K562 (cell line): ENCODE results near the gene KCP. TPM values are rescaled to one million over a fixed set of nuclear protein-coding genes. Genes with fewer than 3 reads are reported as not detected.

ENCODE experiments used
- ATAC-seq: fragments of 200-7000 bp; cut with Tn5 transposase; 3 replicates; pipeline ENCODE4 v1.9.1; 2020; ENCODE audit warnings: moderate library complexity
- BruUV-seq: library from RNA; stranded (reverse); fragments of 400-500 nt; replicated peaks from 2 replicates; lab custom pipeline; 2021; lab: Mats Ljungman, UMichigan
- CTCF ChIA-PET: fragments of 300-600 bp; formaldehyde crosslinking; extraction: SDS; loops from one replicate; lab custom pipeline; 2021; ENCODE audit warnings: low intra/inter-chr PET ratio; lab: Yijun Ruan, JAX
- POLR2A ChIA-PET: fragments of 300-600, 350-650 bp; sonication (Branson Sonifier 250); formaldehyde crosslinking; extraction: SDS; loops from one replicate; lab custom pipeline; 2021; ENCODE audit warnings: antibody characterized with exemption, inconsistent platforms; lab: Yijun Ruan, JAX
- DNase-seq, 4 experiments: peaks; one replicate each; pipeline versions ENCODE4 v3.0.0 to v3.0.0-alpha.2; 2011 to 2018; ENCODE audit warnings: low spot score in 3 of 4, mixed read lengths in 3 of 4; ENCODE audit errors: extremely low read depth in 1 of 4
- FAIRE-seq: peaks from 2 replicates; lab custom pipeline; 2011; peaks lifted over from hg19 to GRCh38; lab: Jason Lieb, UNC
- H2AFZ ChIP-seq: 2 replicates; pipeline ENCODE4 v1.6.0; 2011; ENCODE audit warnings: low read depth, low read length, control low read depth, inconsistent platforms
- H3K27ac ChIP-seq: fragments of 200-600 bp; 3 replicates; pipeline ENCODE4 v1.8.0; 2011; ENCODE audit warnings: low read depth, mild to moderate bottlenecking, control low read depth, inconsistent platforms, low read length, moderate library complexity, mixed read lengths; ENCODE audit errors: extremely low read depth
- H3K27me3 ChIP-seq, 2 experiments: fragments of 300-600 bp in 1 of 2; 2 replicates in 1 of 2; 3 replicates in 1 of 2; pipeline versions ENCODE4 v1.6.0 to v1.8.0; 2011; ENCODE audit warnings: inconsistent platforms in 2 of 2, low read length in 2 of 2, mild to moderate bottlenecking in 1 of 2, mixed read lengths in 1 of 2, moderate library complexity in 1 of 2; ENCODE audit not compliant: control insufficient read depth in 2 of 2, insufficient read depth in 2 of 2
- H3K36me3 ChIP-seq: fragments of 300-600 bp; 3 replicates; pipeline ENCODE4 v1.8.0; 2011; ENCODE audit warnings: mild to moderate bottlenecking, low read length, inconsistent platforms; ENCODE audit not compliant: control insufficient read depth, insufficient read depth
- H3K4me1 ChIP-seq, 2 experiments: fragments of 200-600 bp in 1 of 2; replicated peaks in 1 of 2; 2 replicates in 1 of 2; 3 replicates in 1 of 2; pipeline versions ENCODE4 v1.5.1 to v1.8.0; 2011; ENCODE audit warnings: inconsistent platforms in 2 of 2, low read length in 2 of 2, mild to moderate bottlenecking in 1 of 2, mixed read lengths in 1 of 2, moderate library complexity in 1 of 2; ENCODE audit not compliant: control insufficient read depth in 2 of 2, insufficient read depth in 2 of 2
- H3K4me2 ChIP-seq: 2 replicates; pipeline ENCODE4 v1.6.1; 2011; ENCODE audit warnings: low read length, control low read depth, inconsistent platforms, mixed read lengths; ENCODE audit not compliant: insufficient read depth
- H3K4me3 ChIP-seq: fragments of 200-600 bp; sonication (generic), shearing (Covaris generic); 2 replicates; pipeline ENCODE4 v1.5.1; 2016; ENCODE audit warnings: control low read depth, inconsistent platforms
- H3K79me2 ChIP-seq: fragments of 200-600 bp; 3 replicates; pipeline ENCODE4 v1.8.0; 2011; ENCODE audit warnings: low read length, inconsistent platforms; ENCODE audit not compliant: control insufficient read depth, insufficient read depth
- H3K9ac ChIP-seq, 2 experiments: 2 replicates each; pipeline versions ENCODE4 v1.6.0 to v1.6.1; 2011; ENCODE audit warnings: low read depth in 2 of 2, low read length in 2 of 2, control low read depth in 1 of 2, inconsistent platforms in 1 of 2, mild to moderate bottlenecking in 1 of 2, mixed read lengths in 1 of 2; ENCODE audit not compliant: insufficient read depth in 1 of 2
- H3K9me1 ChIP-seq: one replicate; pipeline ENCODE4 v1.6.0; 2011; ENCODE audit warnings: inconsistent platforms, mild to moderate bottlenecking, low read length, moderate library complexity; ENCODE audit not compliant: control insufficient read depth, insufficient read depth
- H3K9me3 ChIP-seq: replicated peaks from 2 replicates; pipeline ENCODE4 v1.5.1; 2011; ENCODE audit warnings: low read depth, low read length, inconsistent platforms; ENCODE audit not compliant: control insufficient read depth, insufficient read depth
- H4K20me1 ChIP-seq: replicated peaks from 2 replicates; pipeline ENCODE4 v1.6.1; 2011; ENCODE audit warnings: low read length, inconsistent platforms, mixed read lengths; ENCODE audit not compliant: control insufficient read depth, insufficient read depth
- DMBX1 ChIP-seq: fragments of 250-450 bp; sonication (Bioruptor Pico); IDR thresholded peaks from 2 replicates; pipeline ENCODE4 v1.8.0; 2022; ENCODE audit warnings: inconsistent platforms, mild to moderate bottlenecking, moderate library complexity, borderline replicate concordance
- EP300 ChIP-seq: IDR thresholded peaks from 2 replicates; pipeline ENCODE4 v1.6.1; 2012; ENCODE audit warnings: low read length, improper control_type of control experiment
- FUS ChIP-seq: fragments of 200-400 bp; formaldehyde crosslinking; optimal IDR thresholded peaks from 2 replicates; pipeline ENCODE3; 2017; ENCODE audit warnings: low read depth, low read length
- KLF16 ChIP-seq: IDR thresholded peaks from 2 replicates; pipeline ENCODE4 v1.6.1; 2016; ENCODE audit warnings: antibody characterized with exemption
- PCBP1 ChIP-seq: fragments of 200-400 bp; formaldehyde crosslinking; IDR thresholded peaks from 2 replicates; pipeline ENCODE4 v1.6.1; 2018; ENCODE audit warnings: mild to moderate bottlenecking, low read depth, low read length; ENCODE audit not compliant: poor library complexity, severe bottlenecking
- PML ChIP-seq: IDR thresholded peaks from 2 replicates; pipeline ENCODE4 v1.6.1; 2012; ENCODE audit warnings: low read length, inconsistent platforms
- SIX5 ChIP-seq, 2 experiments: IDR thresholded peaks; 2 replicates each; pipeline ENCODE4 v1.6.1; 2011; ENCODE audit warnings: low read length in 2 of 2, borderline replicate concordance in 1 of 2, low read depth in 1 of 2, mild to moderate bottlenecking in 1 of 2, moderate library complexity in 1 of 2; ENCODE audit not compliant: insufficient read depth in 1 of 2
- ZBTB1 ChIP-seq: sonication (generic); formaldehyde crosslinking; IDR thresholded peaks from 2 replicates; pipeline ENCODE4 v1.8.1; 2023; ENCODE audit warnings: missing genetic modification reagents, low read depth, mild to moderate bottlenecking, borderline replicate concordance
- WGBS: fragments of 100-300 bp; shearing (Covaris generic); methylation state at CpG from one replicate; pipeline ENCODE4 v1.1.6; 2016; ENCODE audit warnings: low coverage, mixed read lengths; ENCODE audit not compliant: insufficient coverage; ENCODE audit errors: missing lambda C conversion rate; 5-methylcytosine and 5-hydroxymethylcytosine counted together
- in situ Hi-C: fragments of 300-500 bp; cut with MboI; formaldehyde crosslinking; loops from 4 replicates; pipeline ENCODE4 v1.15.0; 2018; ENCODE audit warnings: inconsistent platforms, mixed read lengths
- intact Hi-C: fragments of 100-400 bp; cut with micrococcal nuclease; formaldehyde crosslinking; loops from 2 replicates; pipeline ENCODE4 v1.14.2; 2022
- polyA plus RNA-seq, 8 experiments: library from polyadenylated mRNA; depleted of rRNA in 4 of 8; stranded (reverse) in 5 of 8; unstranded in 3 of 8; fragments of >200 nt; fragmentation: Nextera tagmentation in 2 of 8; fragmentation: Illumina TruSeq in 1 of 8; extraction: Ambion mirVana in 2 of 8; extraction: Trizol in 1 of 8; gene quantifications; 2 replicates each; pipeline versions ENCODE4 v1.2.1 to v1.2.3, GENCODE V29; 2011 to 2014; ENCODE audit warnings: inconsistent platforms in 1 of 8, missing spikeins in 1 of 8
- total RNA-seq, 7 experiments: library from RNA; depleted of rRNA in 6 of 7; stranded (reverse); fragments of >200 nt in 6 of 7; fragmentation: Illumina TruSeq in 2 of 7; extraction: Trizol in 2 of 7; gene quantifications; 2 replicates each; pipeline versions ENCODE4 v1.2.1 to v1.2.3, GENCODE V29; 2011 to 2021; ENCODE audit warnings: low replicate concordance in 1 of 7
- TF ChIP-seq, protein P1 (sequence below): fragments of 450-650 bp; formaldehyde crosslinking; IDR thresholded peaks from 2 replicates; pipeline ENCODE4 v1.4.0; 2020; ENCODE audit warnings: mild to moderate bottlenecking, moderate library complexity
- TF ChIP-seq, protein P2 (sequence below): fragments of 250-450 bp; sonication (Bioruptor Pico); IDR thresholded peaks from 2 replicates; pipeline ENCODE4 v1.8.0; 2021; ENCODE audit warnings: borderline replicate concordance, mild to moderate bottlenecking, moderate library complexity; ENCODE audit not compliant: poor library complexity, severe bottlenecking

The KCP gene
- total and polyA plus RNA-seq, 9 of the 15 experiments (the other 6 are each of a cell fraction or from before 2014, with no cell fraction given) = 0.06 to 0.17 (median 0.12) TPM; not detected in 3

GRCh38 chr7:128876978-128877755 is 33.3 kb downstream of the KCP start:
- H3K27ac ChIP-seq = no peak overlapping the region
- H3K4me1 ChIP-seq = peaks cover 0 to 54% of the 10 kb centered on the region in 2 experiments; a peak in 3 of 5 replicates
- H3K27me3 ChIP-seq = no peaks in the 10 kb centered on the region
- H3K36me3 ChIP-seq = no peaks in the 10 kb centered on the region
- TF ChIP-seq KLF16 (no peak), PCBP1 (peak; percentile 29)
- H3K9ac ChIP-seq = peak overlapping the region in 1 of 2 experiments; percentile 65; a peak in 2 of 4 replicates
- POLR2A ChIA-PET = interaction anchor here (0.7 kb wide), 1 partner anchor 183 kb away, joined by 3 read pairs; no protein-coding TSS in a partner anchor
- H3K4me3 ChIP-seq = no peak overlapping the region
- intact Hi-C loops = no loop called here
- in situ Hi-C loops = loop anchor here (5.0 kb wide), 1 partner anchor 400 kb away; the partner anchor contains the start of gene METTL2B
- WGBS = 58% methylated on average over 29 of the region's 32 CpGs
- no peaks in the 10 kb centered on the region for H3K79me2 ChIP-seq
- CTCF ChIA-PET = interaction anchor here (4.9 kb wide), 1 partner anchor 449 kb away, joined by 50 read pairs; no protein-coding TSS in a partner anchor
- FAIRE-seq (no peak), DNase-seq (no peak), ATAC-seq (no peak)
- no peak overlapping the region for H2AFZ ChIP-seq
- BruUV-seq = no TSS peak
- H3K9me1 ChIP-seq = no peaks in the 10 kb centered on the region
- H3K9me3 ChIP-seq = no peaks in the 10 kb centered on the region
- H3K4me2 ChIP-seq = no peak overlapping the region
- H4K20me1 ChIP-seq = no peaks in the 10 kb centered on the region; the same call in 1 of the 2 replicates

DNA sequence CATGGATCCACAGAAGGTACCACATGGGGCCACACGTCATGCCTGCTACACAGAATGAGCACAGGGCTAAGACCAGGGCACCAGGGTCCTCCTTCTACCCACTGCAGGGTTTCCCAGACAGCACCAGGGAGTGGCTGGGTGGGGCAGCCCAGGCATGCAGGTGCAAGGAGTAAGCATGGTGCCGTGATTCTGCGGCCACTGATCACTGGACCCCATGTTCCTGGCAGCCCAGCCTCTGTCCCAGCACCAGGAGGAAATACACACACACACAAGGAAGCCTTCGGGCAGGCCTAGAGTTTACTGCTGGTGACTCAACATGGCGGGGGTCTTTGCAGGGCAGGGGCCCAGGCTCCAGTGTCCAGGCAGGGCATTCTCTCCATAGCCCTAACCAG is 33.9 kb downstream of the KCP start:
- intact Hi-C loops = no loop called here
- POLR2A ChIA-PET = interaction anchor here (0.7 to 1.2 kb wide), 2 partner anchors 120 to 182 kb away, joined by 3 to 4 read pairs; no protein-coding TSS in a partner anchor
- FAIRE-seq (no peak), ATAC-seq (no peak), DNase-seq (no peak)
- in situ Hi-C loops = loop anchor here (5.0 kb wide), 1 partner anchor 399 kb away; the partner anchor contains the start of gene METTL2B
- H3K27me3 ChIP-seq = no peaks in the 10 kb centered on the region
- no peak overlapping the region for H3K4me3 ChIP-seq
- H3K36me3 ChIP-seq = no peaks in the 10 kb centered on the region
- H3K27ac ChIP-seq = no peak overlapping the region
- H2AFZ ChIP-seq = no peak overlapping the region
- no TSS peak for BruUV-seq
- CTCF ChIA-PET = interaction anchor here (4.9 kb wide), 1 partner anchor 449 kb away, joined by 50 read pairs; no protein-coding TSS in a partner anchor
- 37% methylated on average over 5 of the region's 5 CpGs for WGBS
- H3K4me1 ChIP-seq = peaks cover 0 to 54% of the 10 kb centered on the region in 2 experiments; a peak in 3 of 5 replicates
- H3K4me2 ChIP-seq = no peak overlapping the region
- H3K79me2 ChIP-seq = no peaks in the 10 kb centered on the region
- H3K9me3 ChIP-seq = no peaks in the 10 kb centered on the region
- H4K20me1 ChIP-seq = no peaks in the 10 kb centered on the region; the same call in 1 of the 2 replicates
- H3K9ac ChIP-seq = peak overlapping the region in 1 of 2 experiments; percentile 65; a peak in 2 of 4 replicates
- no peaks in the 10 kb centered on the region for H3K9me1 ChIP-seq
- TF ChIP-seq, protein P1, sequence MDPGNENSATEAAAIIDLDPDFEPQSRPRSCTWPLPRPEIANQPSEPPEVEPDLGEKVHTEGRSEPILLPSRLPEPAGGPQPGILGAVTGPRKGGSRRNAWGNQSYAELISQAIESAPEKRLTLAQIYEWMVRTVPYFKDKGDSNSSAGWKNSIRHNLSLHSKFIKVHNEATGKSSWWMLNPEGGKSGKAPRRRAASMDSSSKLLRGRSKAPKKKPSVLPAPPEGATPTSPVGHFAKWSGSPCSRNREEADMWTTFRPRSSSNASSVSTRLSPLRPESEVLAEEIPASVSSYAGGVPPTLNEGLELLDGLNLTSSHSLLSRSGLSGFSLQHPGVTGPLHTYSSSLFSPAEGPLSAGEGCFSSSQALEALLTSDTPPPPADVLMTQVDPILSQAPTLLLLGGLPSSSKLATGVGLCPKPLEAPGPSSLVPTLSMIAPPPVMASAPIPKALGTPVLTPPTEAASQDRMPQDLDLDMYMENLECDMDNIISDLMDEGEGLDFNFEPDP = no peak
- TF ChIP-seq SIX5 (IDR thresholded peaks at IDR 0.05; ENCODE audit: borderline replicate concordance in 1 of 2, insufficient read depth in 1 of 2, low read depth in 1 of 2, low read length in 2 of 2) (no peak), FUS (no peak), PML (no peak), EP300 (no peak), ZBTB1 (CRISPR knock-in tag) (no peak), DMBX1 (no peak)
- TF ChIP-seq, protein P2, sequence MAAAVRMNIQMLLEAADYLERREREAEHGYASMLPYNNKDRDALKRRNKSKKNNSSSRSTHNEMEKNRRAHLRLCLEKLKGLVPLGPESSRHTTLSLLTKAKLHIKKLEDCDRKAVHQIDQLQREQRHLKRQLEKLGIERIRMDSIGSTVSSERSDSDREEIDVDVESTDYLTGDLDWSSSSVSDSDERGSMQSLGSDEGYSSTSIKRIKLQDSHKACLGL (CRISPR knock-in tag) = no peak
